NK-92 (cell line): ENCODE data around the gene MAP1LC3B2.

Experiments used
- DNase-seq: peaks from one replicate; lab custom pipeline; 2025; ENCODE audit not compliant: unreplicated experiment; lab: John Stamatoyannopoulos, UW

The MAP1LC3B2 gene

DNA sequence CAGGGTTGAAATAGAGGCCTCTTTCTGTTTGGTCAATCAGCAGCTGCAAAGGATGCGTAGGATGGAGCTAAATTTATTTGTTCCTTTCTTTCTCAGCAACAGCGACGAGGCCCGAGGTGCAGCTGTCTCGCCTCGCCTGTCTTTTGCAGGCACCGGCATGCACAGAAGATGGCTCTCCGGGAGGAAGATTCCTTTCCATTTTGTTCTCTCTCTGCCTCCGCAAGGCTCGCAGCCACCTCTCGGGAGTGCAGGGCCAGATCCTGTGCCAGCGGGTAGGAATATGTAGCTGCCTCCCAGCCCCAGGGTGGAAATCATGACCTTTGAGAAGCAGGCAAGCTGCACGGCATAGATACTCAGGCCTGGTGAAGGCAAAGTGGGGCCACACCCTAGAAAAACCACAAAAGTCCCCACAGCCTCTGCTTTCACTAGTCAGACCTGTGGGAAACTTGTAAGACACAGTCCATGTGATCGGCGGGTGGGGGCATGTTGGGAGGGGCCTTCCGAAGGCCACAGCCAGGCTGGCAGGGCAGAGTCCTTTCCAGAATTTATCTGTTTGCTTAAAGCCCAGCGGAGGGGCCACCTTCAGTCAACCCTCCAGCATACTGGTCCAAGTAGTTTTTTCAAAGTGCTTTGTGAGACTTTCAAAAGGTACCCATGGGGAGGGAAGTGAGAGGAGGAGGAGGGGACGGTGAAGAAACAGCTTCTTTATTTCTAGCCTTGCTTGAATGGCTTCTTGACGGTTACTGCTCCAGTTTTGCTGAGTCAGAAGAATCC, at the start of gene MAP1LC3B2:
TSS of gene MAP1LC3B2 (plus strand) at position 220 of the 774 bp plus-strand sequence. CDS start 16,562 bp downstream, outside the sequence.
- no peak for DNase-seq

DNA sequence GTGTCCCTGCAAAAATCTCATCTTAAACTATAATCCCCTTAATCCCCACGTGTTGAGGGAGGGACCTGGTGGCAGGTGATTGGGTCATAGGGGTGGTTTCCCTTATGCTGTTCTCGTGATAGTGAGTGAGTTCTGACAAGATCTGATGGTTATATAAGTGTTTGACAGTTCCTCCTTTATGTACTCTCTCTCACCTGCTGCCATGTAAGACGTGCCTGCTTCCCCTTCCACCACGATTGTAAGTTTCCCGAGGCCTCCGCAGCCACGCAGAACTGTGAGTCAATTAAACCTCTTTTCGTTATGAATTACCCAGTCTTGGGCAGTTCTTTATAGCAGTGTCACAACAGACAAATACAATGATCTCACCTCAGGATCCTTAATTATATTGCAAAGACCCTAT, 45.2 kb upstream of the MAP1LC3B2 start:
- no peak for DNase-seq

- DNase-seq: no peak
Measured at GRCh38 chr12:116515684-116516083, 43.5 kb upstream of the MAP1LC3B2 start.

DNA sequence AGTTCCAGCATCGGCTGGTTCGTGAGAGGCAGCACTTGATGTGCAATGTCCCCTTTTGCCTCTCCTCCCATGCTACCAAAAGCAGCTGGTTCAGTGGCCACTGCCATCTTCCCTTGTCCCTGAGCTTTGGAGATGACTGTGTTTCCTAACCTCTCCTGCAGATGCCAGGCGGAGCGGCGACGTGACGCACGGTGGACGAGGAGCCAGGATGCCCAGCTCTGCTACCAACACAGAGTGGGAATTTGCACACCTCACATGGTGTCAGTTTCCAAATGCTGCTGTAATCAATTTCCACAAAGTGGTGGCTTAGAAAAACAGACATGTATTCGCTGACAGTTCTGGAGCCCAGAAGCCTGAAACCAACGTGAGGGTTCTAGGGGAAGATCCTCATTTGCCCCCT, 42.5 kb upstream of the MAP1LC3B2 start:
- no peak for DNase-seq

DNA sequence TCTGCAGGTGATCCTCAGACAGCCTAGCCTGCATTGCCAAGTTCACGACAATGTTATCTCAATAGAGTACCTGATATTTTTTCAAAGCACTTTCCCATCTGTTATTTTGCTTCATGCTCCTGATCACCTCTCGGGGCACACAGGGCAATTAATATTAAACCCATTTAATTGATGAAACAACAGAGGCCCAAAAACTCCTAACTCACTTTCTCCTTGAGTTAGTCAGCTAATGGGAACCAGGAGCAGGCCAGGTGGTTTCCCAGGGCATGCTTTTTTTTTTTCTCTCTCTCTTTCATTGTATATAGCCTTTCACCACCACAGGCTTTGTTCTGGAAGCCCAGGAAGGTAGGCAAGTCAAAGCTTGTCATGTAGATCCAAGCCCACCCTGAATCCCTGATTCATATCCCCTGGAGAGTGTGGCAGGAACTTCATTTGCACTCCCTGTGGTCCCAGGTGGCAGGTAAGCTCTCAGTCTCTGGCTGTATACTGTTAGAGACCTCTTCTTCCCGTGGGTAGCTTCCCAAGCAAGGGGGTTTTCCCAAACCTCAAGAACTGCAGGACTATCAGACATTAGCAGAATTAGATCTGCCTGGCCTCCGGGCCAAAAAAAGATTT, 41.6 kb upstream of the MAP1LC3B2 start:
- DNase-seq: no peak

DNA sequence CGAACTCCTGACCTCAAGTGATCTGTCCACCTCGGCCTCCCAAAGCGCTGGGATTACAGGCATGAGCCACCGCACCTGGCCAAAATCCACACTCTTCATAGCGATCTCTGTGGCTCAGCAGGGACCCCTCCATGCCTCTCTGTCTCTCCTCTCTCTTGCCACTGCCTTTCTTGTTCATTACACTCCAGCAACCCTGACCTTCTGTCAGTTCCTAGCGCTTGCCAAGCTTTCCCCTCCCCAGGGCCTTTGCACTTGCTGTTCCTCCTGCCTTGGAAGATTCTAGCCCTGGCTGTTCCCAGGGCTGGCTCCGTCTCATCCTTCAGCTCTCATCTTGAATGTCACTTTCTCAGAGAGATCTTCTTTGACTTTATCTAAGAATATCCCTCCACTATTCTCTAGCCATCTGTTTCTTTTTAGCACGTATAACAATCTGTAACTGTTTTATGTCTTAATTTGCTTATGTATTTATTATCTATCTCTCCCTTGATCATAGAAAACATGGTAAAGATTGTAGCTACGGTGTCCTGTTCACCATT, 38.9 kb upstream of the MAP1LC3B2 start:
- no peak for DNase-seq

- DNase-seq: no peak
Measured at GRCh38 chr12:116520801-116521471, 38.2 kb upstream of the MAP1LC3B2 start.

DNA sequence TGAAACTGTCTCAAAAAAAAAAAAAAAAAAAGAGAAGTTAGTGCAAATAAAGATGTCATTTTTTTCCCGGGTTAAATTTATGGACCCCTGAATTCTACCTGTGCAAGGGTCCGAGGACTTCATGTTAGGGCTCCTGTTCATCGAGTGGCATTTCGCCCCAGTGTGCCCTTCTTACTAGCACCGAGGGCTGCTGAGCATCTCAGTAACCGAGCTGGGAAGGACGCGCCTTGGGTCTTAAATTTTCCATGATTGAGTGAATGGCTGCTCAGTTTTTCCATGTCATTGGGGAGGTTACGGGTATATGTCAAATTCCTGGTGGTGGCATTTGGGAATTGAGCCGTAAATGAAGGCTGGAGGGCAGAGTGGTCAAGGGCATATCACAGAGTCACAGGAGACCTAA, 34.9 kb upstream of the MAP1LC3B2 start:
- no peak for DNase-seq

- DNase-seq: no peak
Measured at GRCh38 chr12:116524964-116525379, 34.2 kb upstream of the MAP1LC3B2 start.

- no peak for DNase-seq
Measured at GRCh38 chr12:116525418-116526001, 33.7 kb upstream of the MAP1LC3B2 start.

DNA sequence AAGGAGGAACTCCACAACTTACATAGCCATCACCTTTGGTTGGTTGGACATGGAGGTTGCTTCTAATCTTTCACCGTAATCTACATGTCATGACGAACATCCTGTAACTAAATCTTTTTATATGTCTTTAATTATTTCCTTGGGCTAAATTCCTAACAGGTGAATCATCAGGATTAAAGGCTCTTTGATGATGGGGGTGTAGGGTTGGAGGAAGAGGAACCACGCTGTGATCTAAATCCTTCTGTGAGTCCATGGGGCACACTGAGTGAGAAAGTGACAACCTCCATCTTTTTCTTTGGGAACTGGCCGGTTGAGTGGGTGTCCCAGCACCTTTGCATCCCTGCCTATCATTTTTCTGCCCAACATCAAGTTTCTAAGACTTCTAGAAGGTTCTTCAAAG, 31.1 kb upstream of the MAP1LC3B2 start:
- no peak for DNase-seq

GRCh38 chr12:116528498-116528897, 30.7 kb upstream of the MAP1LC3B2 start:
- no peak for DNase-seq

DNA sequence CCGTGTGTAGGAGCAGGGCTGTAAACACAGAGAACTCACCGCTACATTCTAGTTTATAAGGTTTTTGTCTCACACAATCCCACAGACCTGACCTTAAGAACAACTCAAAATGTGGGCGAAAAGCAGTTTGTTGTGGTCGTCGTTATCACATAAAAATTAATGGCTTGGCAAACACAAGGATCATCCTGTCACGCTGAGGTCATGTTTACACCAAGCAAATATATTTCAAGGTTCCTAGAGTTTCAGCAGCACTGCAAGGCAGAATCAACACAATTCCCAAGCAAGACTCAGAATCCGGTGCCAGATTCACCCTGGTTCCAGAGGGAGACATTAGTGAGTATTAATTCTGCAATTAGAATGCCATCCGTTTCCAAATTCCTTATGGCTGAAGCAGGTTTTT, 30.1 kb upstream of the MAP1LC3B2 start:
- no peak for DNase-seq

GRCh38 chr12:116529686-116530085, 29.5 kb upstream of the MAP1LC3B2 start:
- DNase-seq: no peak

DNA sequence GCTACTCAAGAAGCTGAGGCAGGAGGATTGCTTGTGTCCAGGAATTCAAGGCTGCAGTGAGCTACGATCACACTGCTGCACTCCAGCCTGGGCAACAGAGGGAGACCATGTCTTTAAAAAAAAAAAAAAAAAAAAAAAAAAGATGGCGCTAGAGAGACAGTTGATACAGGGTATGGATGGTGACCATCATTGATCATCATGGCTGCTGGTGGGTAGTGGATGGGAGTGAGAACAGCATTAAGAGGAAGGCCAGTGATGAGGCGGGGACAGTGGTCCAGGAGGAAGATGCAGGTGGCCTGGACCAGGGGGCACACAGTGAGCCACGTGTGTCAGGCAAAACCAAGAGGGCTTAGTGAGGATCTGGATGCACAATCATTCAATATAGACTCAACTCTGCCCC, 26.8 kb upstream of the MAP1LC3B2 start:
- no peak for DNase-seq

- DNase-seq: no peak
Measured at GRCh38 chr12:116532986-116533342, 26.2 kb upstream of the MAP1LC3B2 start.

GRCh38 chr12:116533343-116534251, 25.6 kb upstream of the MAP1LC3B2 start:
- DNase-seq: no peak

DNA sequence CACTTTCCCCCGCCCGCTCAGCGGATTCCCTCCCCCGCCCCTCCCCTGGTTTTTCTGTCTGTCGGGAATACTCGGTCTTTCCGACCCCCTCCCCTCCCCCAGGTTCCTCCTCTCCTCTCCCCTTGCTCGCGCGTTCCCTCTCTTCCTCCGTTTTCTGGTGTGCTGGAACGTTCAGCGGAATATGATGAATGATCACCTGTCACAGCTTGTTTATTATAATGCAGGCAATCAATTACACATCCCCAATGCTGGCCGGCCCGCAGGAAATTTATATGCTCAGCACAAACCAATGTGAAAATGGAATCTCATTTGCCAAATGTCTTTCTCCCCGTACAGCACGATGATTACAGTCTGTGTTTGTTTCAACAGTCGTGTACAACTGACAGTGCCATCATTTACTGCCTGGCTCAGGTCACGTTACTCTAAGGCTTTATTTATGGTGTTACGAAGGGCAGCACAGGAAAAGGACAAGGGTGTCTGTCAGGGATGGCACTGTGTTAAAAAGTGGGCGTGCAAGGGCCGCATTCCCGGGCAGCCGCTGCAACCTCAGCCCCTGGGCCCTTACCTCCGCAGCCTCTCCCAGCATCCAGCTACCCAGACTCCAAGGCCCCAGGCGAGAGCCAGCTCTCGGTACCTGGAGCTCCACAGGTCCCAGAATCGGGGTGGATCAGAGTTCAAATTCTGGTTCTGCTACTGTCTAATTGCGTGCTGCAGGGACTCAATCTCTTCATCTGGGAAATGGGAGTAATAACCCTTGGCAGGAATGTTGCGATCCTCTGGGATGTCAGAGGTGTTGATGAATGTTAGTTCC, 24.7 kb upstream of the MAP1LC3B2 start:
- no peak for DNase-seq

DNA sequence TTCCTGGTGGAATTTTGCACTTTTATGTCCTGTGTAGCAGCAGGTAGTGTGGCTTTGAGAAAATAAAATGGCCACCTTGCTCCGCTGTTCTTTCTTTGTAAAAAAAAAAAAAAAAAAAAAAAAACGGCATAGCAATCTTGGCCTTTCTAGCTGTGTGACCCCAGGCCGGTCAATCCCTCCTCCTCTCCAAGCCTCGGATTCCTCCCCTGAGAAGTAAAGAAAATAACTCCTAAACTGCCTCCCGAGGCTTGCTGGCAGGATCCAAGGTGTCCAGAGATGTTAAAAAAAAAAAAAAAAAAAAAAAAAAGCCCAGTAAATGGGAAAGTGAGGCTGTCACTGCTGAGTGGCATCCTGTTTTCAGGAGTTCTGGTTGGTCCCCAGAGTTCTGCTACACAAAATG, 23.9 kb upstream of the MAP1LC3B2 start:
- DNase-seq: no peak
